Activated naive CD8-positive, alpha-beta T cell (primary cell): ENCODE measurements around the gene CEP20.

Experiments
- H3K27ac Mint-ChIP-seq: one replicate; pipeline ENCODE4 v1.8.0; 2021; ENCODE audit warnings: mixed read lengths
- H3K27me3 Mint-ChIP-seq: one replicate; pipeline ENCODE4 v1.8.0; 2021; ENCODE audit warnings: mixed read lengths
- H3K36me3 Mint-ChIP-seq: one replicate; pipeline ENCODE4 v1.8.0; 2021; ENCODE audit warnings: mixed read lengths
- H3K4me1 Mint-ChIP-seq: one replicate; pipeline ENCODE4 v1.8.0; 2021; ENCODE audit warnings: low read depth, mixed read lengths
- H3K4me3 Mint-ChIP-seq: one replicate; pipeline ENCODE4 v1.8.0; 2021; ENCODE audit warnings: mild to moderate bottlenecking, mixed read lengths
- H3K9me3 Mint-ChIP-seq: one replicate; pipeline ENCODE4 v1.8.0; 2021; ENCODE audit warnings: low read depth, mixed read lengths

Gene CEP20

GRCh38 chr16:15881794-15882379 is 6.5 kb downstream of the CEP20 start:
- H3K27ac Mint-ChIP-seq: no peak overlapping the region
- peaks cover 24% of the 10 kb centered on the region for H3K4me1 Mint-ChIP-seq
- no peaks in the 10 kb centered on the region for H3K27me3 Mint-ChIP-seq
- no peak overlapping the region for H3K4me3 Mint-ChIP-seq
- peaks cover 3% of the 10 kb centered on the region for H3K36me3 Mint-ChIP-seq
- H3K9me3 Mint-ChIP-seq: no peaks in the 10 kb centered on the region

- no peak overlapping the region for H3K4me3 Mint-ChIP-seq
- no peaks in the 10 kb centered on the region for H3K27me3 Mint-ChIP-seq
- H3K36me3 Mint-ChIP-seq: peaks cover 3% of the 10 kb centered on the region
- no peaks in the 10 kb centered on the region for H3K9me3 Mint-ChIP-seq
- H3K4me1 Mint-ChIP-seq: peaks cover 14% of the 10 kb centered on the region
- no peak overlapping the region for H3K27ac Mint-ChIP-seq
Observed at GRCh38 chr16:15880434-15881308, 7.7 kb downstream of the CEP20 start.

- Mint-ChIP-seq H3K36me3 (peaks cover 3% of the 10 kb centered on the region), H3K4me3 (no peak overlapping the region), H3K9me3 (no peaks in the 10 kb centered on the region), H3K27ac (peak overlapping the region; percentile 43), H3K27me3 (no peaks in the 10 kb centered on the region), H3K4me1 (peaks cover 11% of the 10 kb centered on the region)
Observed at GRCh38 chr16:15879255-15879811, 9.1 kb downstream of the CEP20 start.

- H3K36me3 Mint-ChIP-seq: peaks cover 3% of the 10 kb centered on the region
- no peaks in the 10 kb centered on the region for H3K27me3 Mint-ChIP-seq
- no peaks in the 10 kb centered on the region for H3K9me3 Mint-ChIP-seq
- peaks cover 8% of the 10 kb centered on the region for H3K4me1 Mint-ChIP-seq
- no peak overlapping the region for H3K27ac Mint-ChIP-seq
- H3K4me3 Mint-ChIP-seq: no peak overlapping the region
Observed at GRCh38 chr16:15876503-15876902, 11.9 kb downstream of the CEP20 start.

GRCh38 chr16:15874745-15875314 is 13.6 kb downstream of the CEP20 start:
- Mint-ChIP-seq H3K4me1 (peaks cover 5% of the 10 kb centered on the region), H3K4me3 (no peak overlapping the region), H3K36me3 (peaks cover 6% of the 10 kb centered on the region), H3K27ac (no peak overlapping the region), H3K27me3 (no peaks in the 10 kb centered on the region), H3K9me3 (no peaks in the 10 kb centered on the region)

- Mint-ChIP-seq H3K36me3 (peaks cover 9% of the 10 kb centered on the region), H3K27ac (no peak overlapping the region), H3K27me3 (no peaks in the 10 kb centered on the region), H3K9me3 (no peaks in the 10 kb centered on the region), H3K4me3 (no peak overlapping the region), H3K4me1 (peaks cover 2% of the 10 kb centered on the region)
Observed at GRCh38 chr16:15873737-15874136, 14.7 kb downstream of the CEP20 start.

- Mint-ChIP-seq H3K27me3 (no peaks in the 10 kb centered on the region), H3K4me3 (no peak overlapping the region), H3K4me1 (peaks cover 2% of the 10 kb centered on the region), H3K9me3 (no peaks in the 10 kb centered on the region), H3K27ac (no peak overlapping the region), H3K36me3 (peaks cover 9% of the 10 kb centered on the region)
Observed at GRCh38 chr16:15873301-15873700, 15.1 kb downstream of the CEP20 start.

GRCh38 chr16:15870011-15870410 is 18.4 kb downstream of the CEP20 start:
- Mint-ChIP-seq H3K4me1 (peaks cover 2% of the 10 kb centered on the region), H3K4me3 (no peak overlapping the region), H3K9me3 (no peaks in the 10 kb centered on the region), H3K27ac (no peak overlapping the region), H3K36me3 (peaks cover 9% of the 10 kb centered on the region), H3K27me3 (no peaks in the 10 kb centered on the region)

GRCh38 chr16:15866451-15866850 is 22.0 kb downstream of the CEP20 start:
- H3K27ac Mint-ChIP-seq: no peak overlapping the region
- H3K36me3 Mint-ChIP-seq: peaks cover 9% of the 10 kb centered on the region
- no peaks in the 10 kb centered on the region for H3K9me3 Mint-ChIP-seq

GRCh38 chr16:15865742-15866141 is 22.7 kb downstream of the CEP20 start:
- H3K27ac Mint-ChIP-seq: no peak overlapping the region
- H3K27me3 Mint-ChIP-seq: no peaks in the 10 kb centered on the region
- no peaks in the 10 kb centered on the region for H3K9me3 Mint-ChIP-seq
- peaks cover 9% of the 10 kb centered on the region for H3K36me3 Mint-ChIP-seq
- no peaks in the 10 kb centered on the region for H3K4me1 Mint-ChIP-seq
- H3K4me3 Mint-ChIP-seq: no peak overlapping the region

More at GRCh38 chr16:15866451-15866850, 22.0 kb downstream of the CEP20 start:
- no peak overlapping the region for H3K4me3 Mint-ChIP-seq
- H3K4me1 Mint-ChIP-seq: no peaks in the 10 kb centered on the region
- H3K27me3 Mint-ChIP-seq: no peaks in the 10 kb centered on the region

- Mint-ChIP-seq H3K27me3 (no peaks in the 10 kb centered on the region), H3K36me3 (peaks cover 7% of the 10 kb centered on the region), H3K27ac (no peak overlapping the region), H3K4me1 (no peaks in the 10 kb centered on the region), H3K4me3 (no peak overlapping the region), H3K9me3 (no peaks in the 10 kb centered on the region)
Observed at GRCh38 chr16:15864939-15865338, 23.5 kb downstream of the CEP20 start.

- H3K4me3 Mint-ChIP-seq: no peak overlapping the region
- H3K27me3 Mint-ChIP-seq: peaks cover 5% of the 10 kb centered on the region
- no peak overlapping the region for H3K27ac Mint-ChIP-seq
- H3K4me1 Mint-ChIP-seq: peaks cover 6% of the 10 kb centered on the region
- no peaks in the 10 kb centered on the region for H3K9me3 Mint-ChIP-seq
- H3K36me3 Mint-ChIP-seq: peaks cover 3% of the 10 kb centered on the region
Observed at GRCh38 chr16:15861996-15862395, 26.4 kb downstream of the CEP20 start.

- Mint-ChIP-seq H3K27ac (no peak overlapping the region), H3K4me1 (peaks cover 6% of the 10 kb centered on the region), H3K27me3 (peaks cover 17% of the 10 kb centered on the region), H3K36me3 (no peaks in the 10 kb centered on the region), H3K9me3 (no peaks in the 10 kb centered on the region), H3K4me3 (no peak overlapping the region)
Observed at GRCh38 chr16:15858921-15859668, 29.3 kb downstream of the CEP20 start.

GRCh38 chr16:15857724-15858560 is 30.5 kb downstream of the CEP20 start:
- no peaks in the 10 kb centered on the region for H3K36me3 Mint-ChIP-seq
- peak overlapping the region; percentile 65 for H3K4me3 Mint-ChIP-seq
- H3K9me3 Mint-ChIP-seq: no peaks in the 10 kb centered on the region
- H3K4me1 Mint-ChIP-seq: peaks cover 6% of the 10 kb centered on the region
- H3K27ac Mint-ChIP-seq: no peak overlapping the region
- H3K27me3 Mint-ChIP-seq: peaks cover 17% of the 10 kb centered on the region
